MV-4-11 (cell line): ENCODE results near the gene SNAP29.
"Not testable (repeated sequence)": the region's sequence is repeated elsewhere in the genome, so short reads cannot be mapped to it uniquely, and the experiment has no call there.

ENCODE experiments used
- DNase-seq: peaks from one replicate; lab custom pipeline; 2025; lab: John Stamatoyannopoulos, UW

Gene SNAP29

GRCh38 chr22:20858615-20859416 lies at the start of gene SNAP29, which contains the start of gene PI4KA:
Gene SNAP29 (plus strand): TSS chr22:20859007. CDS start chr22:20859111, 104 bp downstream.
Gene PI4KA (minus strand): TSS chr22:20858811. CDS start chr22:20858725, 86 bp downstream.
- peak; percentile 97 for DNase-seq

GRCh38 chr22:20809538-20810185 lies 49.1 kb upstream of the SNAP29 start:
- DNase-seq, result peak; percentile 23

GRCh38 chr22:20810645-20811044 lies 48.2 kb upstream of the SNAP29 start:
- no peak for DNase-seq

- DNase-seq, result no peak
These were observed 47.6 kb upstream of the SNAP29 start for GRCh38 chr22:20811171-20811570.

DNA sequence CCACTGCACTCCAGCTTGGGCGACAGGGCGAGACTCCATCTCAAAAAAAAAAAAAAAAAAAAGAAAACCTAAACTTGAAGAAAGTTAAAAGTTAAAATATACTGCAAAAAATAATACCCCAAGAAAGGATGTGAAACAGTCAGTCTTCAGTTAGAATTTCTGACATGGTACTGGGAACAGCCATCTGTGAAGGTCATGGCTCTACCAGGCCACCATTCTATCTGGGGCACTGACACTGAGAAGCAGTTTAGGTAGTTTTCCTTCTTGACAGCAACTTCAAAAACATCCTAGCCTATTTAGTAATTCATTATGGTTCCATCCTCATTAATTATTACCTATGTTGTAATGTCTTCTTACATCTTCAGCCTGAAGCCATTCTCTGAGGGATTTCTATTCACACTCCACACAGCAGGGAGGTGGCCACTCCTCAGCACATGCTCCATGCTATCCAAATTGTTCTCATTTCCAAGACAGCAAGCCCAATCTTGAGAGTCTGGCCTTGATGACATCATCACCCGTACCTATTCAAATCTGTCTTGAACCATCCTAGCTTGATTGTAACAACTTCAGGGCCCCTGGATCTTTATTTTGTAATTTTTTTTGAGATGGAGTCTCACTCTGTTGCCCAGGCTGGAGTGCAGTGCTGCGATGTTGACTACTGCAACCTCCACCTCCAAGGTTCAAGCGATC lies 46.7 kb upstream of the SNAP29 start:
- no peak for DNase-seq

- no peak for DNase-seq
These were observed 45.8 kb upstream of the SNAP29 start for GRCh38 chr22:20813056-20813455.

- no peak for DNase-seq
These were observed 44.5 kb upstream of the SNAP29 start for GRCh38 chr22:20814221-20814808.

DNA sequence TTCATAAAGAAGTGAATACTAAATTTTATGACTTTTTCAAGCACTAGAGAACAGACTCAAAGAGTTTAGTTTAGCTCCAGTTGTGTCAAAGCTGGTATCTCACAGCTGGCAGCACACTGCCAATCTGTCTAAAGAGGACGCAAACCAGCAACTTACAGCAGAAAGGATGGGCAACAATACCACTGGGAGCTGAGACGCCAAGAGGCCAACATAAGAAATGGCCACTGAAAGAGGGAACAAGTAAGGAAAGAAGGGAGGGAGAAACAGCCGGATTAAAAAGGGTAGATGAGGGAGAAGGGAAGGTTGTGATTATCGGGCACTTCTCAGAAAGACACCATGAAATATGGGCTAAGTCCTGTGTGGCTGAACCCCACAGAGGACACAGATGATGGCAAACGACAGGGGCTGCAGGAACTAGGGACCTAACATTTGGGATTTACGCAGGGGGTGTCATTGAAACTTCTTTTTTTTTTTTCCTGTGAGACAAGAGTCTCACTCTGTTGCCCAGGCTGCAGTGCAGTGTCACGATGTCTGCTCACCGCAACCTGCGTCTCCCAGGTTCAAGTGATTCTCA lies 43.2 kb upstream of the SNAP29 start:
- no peak for DNase-seq

DNA sequence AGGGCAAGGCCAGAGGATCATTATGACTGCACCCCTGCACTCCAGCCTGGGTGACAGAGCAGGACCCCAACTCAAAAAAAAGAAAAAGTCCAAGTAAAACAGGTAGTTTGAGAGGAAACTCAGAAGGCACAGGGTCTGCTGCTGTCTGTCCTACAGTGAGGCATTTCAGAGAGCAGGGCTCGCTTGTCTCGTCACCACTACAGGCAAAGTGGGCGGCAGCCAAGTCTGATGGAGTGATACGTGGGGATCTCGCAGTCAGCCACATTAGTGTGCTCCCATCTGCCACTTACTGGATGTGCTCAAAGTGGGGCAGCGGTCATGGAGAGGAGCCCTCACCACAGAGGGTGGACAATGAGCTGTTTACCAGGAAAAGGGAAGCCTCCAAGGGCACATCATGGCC lies 42.2 kb upstream of the SNAP29 start:
- no peak for DNase-seq

DNA sequence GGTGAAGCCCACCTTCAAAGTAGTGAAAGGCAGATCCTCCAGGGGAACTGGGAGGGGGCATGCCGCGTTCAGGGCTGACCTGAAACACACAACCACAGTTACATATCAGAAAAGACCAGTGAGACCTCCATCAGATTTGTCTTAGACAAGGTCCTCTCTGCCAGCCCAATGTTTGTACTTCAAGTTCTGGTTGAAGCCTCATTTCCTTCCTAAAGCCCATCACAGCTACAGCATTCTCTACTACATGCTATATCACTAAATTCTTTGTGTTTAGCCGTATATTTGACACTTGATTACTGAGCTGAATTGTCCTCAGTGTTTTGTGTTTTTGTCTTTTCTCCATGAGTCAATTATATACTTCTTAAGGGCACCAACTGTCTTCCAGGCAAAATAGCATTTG lies 40.3 kb upstream of the SNAP29 start:
- DNase-seq, result no peak

GRCh38 chr22:20819471-20819870 lies 39.3 kb upstream of the SNAP29 start:
- DNase-seq, result no peak

DNA sequence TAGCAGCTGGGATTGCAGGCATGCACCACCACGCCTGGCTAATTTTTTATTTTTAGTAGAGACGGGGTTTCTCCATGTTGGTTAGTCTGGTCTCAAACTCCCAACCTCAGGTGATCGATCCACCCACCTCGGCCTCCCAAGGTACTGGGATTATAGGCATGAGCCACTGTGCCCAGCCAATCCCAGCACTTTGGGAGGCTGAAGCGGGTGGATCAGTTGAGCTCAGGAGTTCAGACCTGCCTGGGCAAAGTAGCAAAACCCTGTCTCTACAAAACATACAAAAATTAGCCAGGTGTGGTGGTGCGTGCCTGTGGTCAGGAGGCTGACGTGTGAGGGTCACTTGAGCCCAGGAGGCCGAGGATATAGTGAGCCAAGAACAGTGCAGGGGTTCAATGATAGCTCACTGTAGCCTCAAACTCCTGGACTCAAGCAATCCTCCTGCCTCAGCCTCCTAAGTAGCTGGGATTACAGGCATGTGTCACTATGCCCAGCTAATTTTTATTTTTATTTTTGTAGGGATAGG lies 37.0 kb upstream of the SNAP29 start:
- not testable (repeated sequence) for DNase-seq

DNA sequence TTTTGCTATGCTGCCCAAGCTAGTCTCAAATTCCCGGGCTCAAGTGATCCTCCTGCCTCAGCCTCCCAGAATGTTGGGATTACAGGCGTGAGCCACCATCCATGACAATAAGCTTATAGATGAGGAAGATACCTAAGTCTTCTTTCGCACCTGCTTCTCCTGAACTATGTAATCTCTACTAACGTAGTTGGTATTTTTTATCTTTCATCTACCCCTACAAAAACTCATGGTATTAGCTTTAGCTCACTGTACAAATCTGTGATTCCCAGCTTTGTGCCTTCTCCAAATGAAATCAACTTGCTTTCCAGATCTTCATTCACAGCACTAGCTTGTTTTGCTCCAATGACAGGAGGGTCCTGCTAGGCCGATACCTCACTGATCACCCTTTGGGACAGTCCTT lies 36.6 kb upstream of the SNAP29 start:
- no peak for DNase-seq

DNA sequence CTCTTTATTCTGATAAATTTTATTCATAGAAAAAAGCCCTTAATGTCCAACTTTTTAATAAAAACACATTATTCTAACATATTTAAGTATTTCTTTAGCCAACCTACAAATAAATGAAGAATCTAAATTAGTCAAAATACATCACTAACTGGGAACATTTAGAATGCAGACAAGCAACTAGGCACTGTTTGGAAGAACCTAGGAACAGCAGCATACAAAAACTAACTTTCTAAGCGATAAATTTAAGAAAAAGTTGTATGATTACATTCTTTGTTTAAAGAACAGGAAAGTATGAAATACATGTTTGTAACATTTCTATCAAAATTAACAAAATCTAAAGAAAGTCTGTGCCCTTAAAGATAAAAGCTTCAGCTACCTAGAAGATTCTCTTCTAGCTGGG lies 35.5 kb upstream of the SNAP29 start:
- no peak for DNase-seq

GRCh38 chr22:20825216-20825615 lies 33.6 kb upstream of the SNAP29 start:
- not testable (repeated sequence) for DNase-seq

- no peak for DNase-seq
These were observed 33.2 kb upstream of the SNAP29 start for GRCh38 chr22:20825624-20826023.

DNA sequence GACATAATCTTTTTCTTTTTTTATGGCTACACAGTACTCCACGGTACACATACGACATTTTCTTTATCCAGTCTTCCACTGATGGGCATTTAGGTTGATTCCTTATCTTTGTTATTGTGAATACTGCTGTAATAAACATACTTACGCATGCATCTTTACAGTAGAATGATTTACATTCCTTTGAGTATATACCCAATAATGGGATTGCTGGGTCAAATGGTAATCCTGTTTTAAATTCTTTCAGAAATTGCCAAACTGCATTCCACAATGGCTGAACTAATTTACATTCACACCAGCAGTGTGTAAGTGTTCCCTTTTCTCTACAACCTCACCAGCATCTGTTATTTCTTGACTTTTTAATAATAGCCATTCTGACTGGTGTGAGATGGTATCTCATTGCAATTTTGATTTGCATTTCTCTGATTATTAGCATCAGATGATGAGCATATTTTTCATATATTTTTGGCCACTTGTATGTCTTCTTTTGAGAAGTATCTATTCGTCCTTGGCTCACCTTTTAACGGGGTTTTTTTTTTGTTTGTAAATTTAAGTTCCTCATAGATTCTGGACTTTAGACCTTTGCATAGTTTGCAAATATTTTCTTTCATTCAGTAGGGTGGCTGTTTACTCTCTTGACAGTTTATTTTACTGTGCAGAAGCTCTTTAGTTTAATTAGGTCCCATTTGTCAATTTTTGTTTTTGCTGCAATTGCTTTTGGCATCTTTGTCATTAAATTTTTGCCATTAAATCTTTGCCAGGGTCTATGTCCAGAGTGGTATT lies 32.2 kb upstream of the SNAP29 start:
- not testable (repeated sequence) for DNase-seq

DNA sequence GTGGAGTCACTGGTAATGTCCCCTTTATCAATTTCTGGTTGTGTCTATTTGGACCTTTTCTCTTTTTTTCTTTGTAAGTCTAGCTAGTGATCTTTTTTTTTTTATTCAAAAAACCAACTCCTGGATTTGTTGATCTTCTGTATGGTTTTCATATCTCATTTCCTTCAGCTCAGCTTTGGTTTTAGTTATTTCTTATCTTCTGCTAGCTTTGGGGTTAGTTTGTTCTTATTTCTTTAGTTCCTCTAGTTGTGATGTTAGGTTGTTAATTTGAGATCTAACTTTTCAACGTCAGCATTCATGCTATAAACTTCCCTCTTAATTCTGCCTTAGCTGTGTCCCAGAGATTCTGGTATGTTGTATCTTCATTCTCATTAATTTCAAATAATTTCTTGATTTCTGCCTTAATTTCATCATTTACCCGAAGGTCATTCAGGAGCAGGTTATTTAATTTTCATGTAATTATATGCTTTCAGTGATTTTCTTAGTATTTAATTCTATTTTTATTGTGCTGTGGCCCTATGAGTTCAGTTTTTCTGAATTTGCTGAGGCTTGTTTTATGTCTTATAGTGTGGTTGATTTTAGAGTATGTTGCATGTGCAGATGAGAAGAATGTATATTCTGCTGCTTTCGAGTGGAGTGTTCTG lies 29.2 kb upstream of the SNAP29 start:
- no peak for DNase-seq

DNA sequence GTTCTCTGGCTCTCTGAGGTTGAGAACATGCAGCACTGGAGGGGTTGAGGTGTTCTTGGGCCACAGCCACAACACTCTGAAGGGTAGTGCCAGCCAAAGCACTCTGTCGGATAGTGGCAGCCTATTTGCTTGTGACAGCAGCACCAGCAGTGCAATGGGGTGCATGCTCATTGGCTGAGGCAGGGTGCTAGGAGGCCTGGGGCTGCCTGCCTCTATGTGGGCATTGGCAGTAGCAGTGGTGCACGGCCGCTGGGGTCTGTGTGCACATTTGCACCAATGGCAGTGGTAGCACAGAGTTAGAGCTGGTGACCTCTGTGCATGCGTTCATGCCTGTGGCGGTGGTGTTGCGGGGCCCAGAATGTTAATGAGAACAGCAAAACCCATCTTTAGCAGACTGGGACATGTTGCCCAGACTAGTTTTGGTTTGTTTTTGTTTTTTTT lies 25.6 kb upstream of the SNAP29 start:
- DNase-seq, result no peak

DNA sequence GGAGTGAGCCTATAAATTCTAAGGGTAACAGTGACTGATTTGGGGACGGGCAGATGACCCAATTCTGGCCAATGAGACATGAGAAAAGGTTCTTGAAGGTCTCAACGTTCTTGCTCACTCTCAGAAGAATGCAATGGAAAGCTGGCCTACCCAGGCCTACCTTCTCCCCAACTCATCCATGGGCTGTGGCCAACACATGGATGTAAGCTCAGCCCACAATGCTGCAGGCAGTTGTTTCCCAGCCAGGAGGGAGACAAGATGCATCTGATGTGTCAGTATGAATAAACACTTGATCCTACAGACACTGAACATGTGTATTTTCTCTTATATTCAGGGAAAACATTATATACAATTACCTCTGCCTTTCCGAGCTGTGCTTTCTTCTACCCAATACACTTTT lies 24.6 kb upstream of the SNAP29 start:
- DNase-seq, result no peak
